Central memory CD8-positive, alpha-beta T cell (primary cell): ENCODE data around the gene PATL2.
"Not testable (repeated sequence)": the region's sequence is repeated elsewhere in the genome, so short reads cannot be mapped to it uniquely, and the experiment has no call there.

ENCODE experiments used
- ATAC-seq: fragments of 150-1000 bp; cut with Tn5 transposase; replicated peaks from 2 replicates; pipeline ENCODE4 v1.10.0; 2022; ENCODE audit warnings: mild to moderate bottlenecking, moderate FRiP score, moderate number of reproducible peaks; ENCODE audit not compliant: poor library complexity, severe bottlenecking; ENCODE audit errors: extremely low read depth
- DNase-seq, 2 donors: peaks; one replicate each; pipeline ENCODE4 v3.0.0; 2021; ENCODE audit warnings: low spot score in 2 of 2
- H3K27ac Mint-ChIP-seq: one replicate; pipeline ENCODE4 v1.8.0; 2022; ENCODE audit warnings: low read depth, mild to moderate bottlenecking, moderate library complexity, mixed read lengths
- H3K27me3 Mint-ChIP-seq: one replicate; pipeline ENCODE4 v1.8.0; 2022; ENCODE audit warnings: mixed read lengths
- H3K36me3 Mint-ChIP-seq: one replicate; pipeline ENCODE4 v1.8.0; 2022; ENCODE audit warnings: mild to moderate bottlenecking, moderate library complexity, mixed read lengths; ENCODE audit not compliant: insufficient read depth
- H3K4me1 Mint-ChIP-seq: one replicate; pipeline ENCODE4 v1.8.0; 2022; ENCODE audit warnings: mixed read lengths
- H3K4me3 Mint-ChIP-seq: one replicate; pipeline ENCODE4 v1.8.0; 2022; ENCODE audit warnings: mild to moderate bottlenecking, moderate library complexity, mixed read lengths
- H3K9me3 Mint-ChIP-seq: one replicate; pipeline ENCODE4 v1.8.0; 2022; ENCODE audit warnings: mixed read lengths

Gene PATL2

GRCh38 chr15:44727485-44728231, 16.5 kb upstream of the PATL2 start:
- H3K4me1 Mint-ChIP-seq, result peaks cover 66% of the 10 kb centered on the region
- peaks cover 28% of the 10 kb centered on the region for H3K36me3 Mint-ChIP-seq
- no peaks in the 10 kb centered on the region for H3K27me3 Mint-ChIP-seq
- H3K4me3 Mint-ChIP-seq, result peak overlapping the region; percentile 98
- DNase-seq (no peak), ATAC-seq (no peak)
- peak overlapping the region; percentile 98 for H3K27ac Mint-ChIP-seq
- H3K9me3 Mint-ChIP-seq, result no peaks in the 10 kb centered on the region

GRCh38 chr15:44726568-44727484, 15.7 kb upstream of the PATL2 start:
- Mint-ChIP-seq H3K4me1 (peaks cover 65% of the 10 kb centered on the region), H3K4me3 (peak overlapping the region; percentile 98), H3K9me3 (no peaks in the 10 kb centered on the region), H3K36me3 (peaks cover 22% of the 10 kb centered on the region), H3K27me3 (no peaks in the 10 kb centered on the region), H3K27ac (peak overlapping the region; percentile 98)
- ATAC-seq (peak; percentile 68), DNase-seq (peak; percentile 35 to 78)

DNA sequence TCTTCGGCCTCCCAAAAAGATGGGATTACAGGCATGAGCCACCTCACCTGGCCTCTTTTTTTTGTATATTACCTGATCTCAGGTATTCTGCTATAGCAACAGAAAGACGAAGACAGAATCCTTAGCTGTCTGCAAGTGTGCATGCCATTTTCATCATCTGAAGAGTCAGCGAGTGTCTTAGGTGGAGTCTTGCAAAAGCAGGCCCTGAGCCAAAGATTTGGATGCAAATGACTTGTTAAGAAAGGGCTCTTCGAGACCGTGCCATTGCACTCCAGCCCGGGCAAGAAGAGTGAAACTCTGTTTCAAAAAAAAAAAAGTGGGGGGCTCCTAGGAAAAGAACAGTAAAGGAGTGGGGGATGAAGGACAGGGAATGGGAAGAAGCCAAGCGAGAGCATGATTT, 15.0 kb upstream of the PATL2 start:
- DNase-seq (no peak), ATAC-seq (no peak)
- H3K36me3 Mint-ChIP-seq, result peaks cover 23% of the 10 kb centered on the region
- H3K4me1 Mint-ChIP-seq, result peaks cover 65% of the 10 kb centered on the region
- H3K9me3 Mint-ChIP-seq, result no peaks in the 10 kb centered on the region
- no peaks in the 10 kb centered on the region for H3K27me3 Mint-ChIP-seq
- H3K27ac Mint-ChIP-seq, result peak overlapping the region; percentile 98
- H3K4me3 Mint-ChIP-seq, result peak overlapping the region; percentile 80

DNA sequence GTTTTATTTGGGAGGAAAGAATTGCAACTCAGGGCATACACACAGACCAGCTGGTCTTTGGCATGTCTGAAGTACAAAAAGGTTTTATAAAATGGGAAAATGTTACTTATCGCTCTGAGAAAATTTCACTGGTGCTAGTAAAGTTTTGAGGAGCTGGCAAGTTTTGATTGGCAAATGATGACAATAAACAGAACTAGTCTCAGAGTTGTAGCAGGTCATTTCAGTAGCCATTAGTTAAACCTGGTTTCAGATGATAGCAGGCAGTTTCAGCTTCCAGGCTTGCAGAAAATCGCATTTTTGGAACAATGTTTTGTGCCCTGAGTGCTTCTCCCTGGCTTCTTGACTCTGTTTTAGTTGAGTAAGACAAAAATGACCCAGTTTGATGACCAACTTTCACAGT, 10.9 kb upstream of the PATL2 start:
- peak overlapping the region; percentile 12 for H3K4me3 Mint-ChIP-seq
- no peaks in the 10 kb centered on the region for H3K27me3 Mint-ChIP-seq
- ATAC-seq (no peak), DNase-seq (no peak)
- peaks cover 52% of the 10 kb centered on the region for H3K36me3 Mint-ChIP-seq
- H3K27ac Mint-ChIP-seq, result peak overlapping the region; percentile 91
- peaks cover 87% of the 10 kb centered on the region for H3K4me1 Mint-ChIP-seq
- no peaks in the 10 kb centered on the region for H3K9me3 Mint-ChIP-seq

DNA sequence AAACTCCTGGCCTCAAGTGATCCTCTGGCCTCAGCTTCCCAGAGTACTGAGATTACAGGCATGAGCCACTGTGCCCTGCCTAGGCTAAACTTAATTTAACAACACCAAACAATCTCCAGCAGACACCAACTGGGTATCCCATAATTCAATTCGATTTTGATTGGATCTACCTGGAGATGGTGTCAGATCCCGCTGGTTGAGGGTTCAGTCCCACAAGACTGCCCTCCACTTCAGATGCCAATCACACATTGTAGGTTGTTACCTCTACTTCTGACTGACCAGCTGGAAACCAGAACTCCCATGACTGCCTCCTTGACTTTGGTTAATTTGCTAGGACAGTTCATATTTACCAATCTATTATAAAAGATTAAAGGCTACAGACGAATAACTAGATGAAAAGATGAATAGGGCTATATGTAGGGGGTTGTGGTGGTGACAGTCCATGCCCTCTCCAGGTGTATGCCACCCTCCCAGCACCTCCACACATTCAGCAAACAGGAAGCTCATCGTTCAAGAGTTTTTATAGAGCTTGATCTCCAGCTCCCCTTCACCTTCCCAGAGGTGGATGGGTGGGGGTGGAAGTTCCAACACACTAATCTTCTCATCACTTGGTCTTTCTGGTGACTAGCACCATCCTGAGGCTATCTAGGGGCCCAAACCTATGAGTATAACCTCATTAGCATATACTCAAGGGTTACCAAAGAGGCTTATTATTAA, 9.5 kb upstream of the PATL2 start:
- peaks cover 86% of the 10 kb centered on the region for H3K4me1 Mint-ChIP-seq
- peak overlapping the region; percentile 84 for H3K4me3 Mint-ChIP-seq
- ATAC-seq, result no peak
- no peaks in the 10 kb centered on the region for H3K27me3 Mint-ChIP-seq
- peaks cover 64% of the 10 kb centered on the region for H3K36me3 Mint-ChIP-seq
- H3K27ac Mint-ChIP-seq, result peak overlapping the region; percentile 91
- DNase-seq, result no peak
- H3K9me3 Mint-ChIP-seq, result no peaks in the 10 kb centered on the region

- H3K27ac Mint-ChIP-seq, result peak overlapping the region; percentile 91
- peak overlapping the region; percentile 84 for H3K4me3 Mint-ChIP-seq
- peaks cover 86% of the 10 kb centered on the region for H3K4me1 Mint-ChIP-seq
- peak in 1 of 2 donors; percentile 27 for DNase-seq
- peaks cover 70% of the 10 kb centered on the region for H3K36me3 Mint-ChIP-seq
- not testable (repeated sequence) for H3K27me3 Mint-ChIP-seq, ATAC-seq, H3K9me3 Mint-ChIP-seq
These were observed 8.9 kb upstream of the PATL2 start for GRCh38 chr15:44720000-44720435.

DNA sequence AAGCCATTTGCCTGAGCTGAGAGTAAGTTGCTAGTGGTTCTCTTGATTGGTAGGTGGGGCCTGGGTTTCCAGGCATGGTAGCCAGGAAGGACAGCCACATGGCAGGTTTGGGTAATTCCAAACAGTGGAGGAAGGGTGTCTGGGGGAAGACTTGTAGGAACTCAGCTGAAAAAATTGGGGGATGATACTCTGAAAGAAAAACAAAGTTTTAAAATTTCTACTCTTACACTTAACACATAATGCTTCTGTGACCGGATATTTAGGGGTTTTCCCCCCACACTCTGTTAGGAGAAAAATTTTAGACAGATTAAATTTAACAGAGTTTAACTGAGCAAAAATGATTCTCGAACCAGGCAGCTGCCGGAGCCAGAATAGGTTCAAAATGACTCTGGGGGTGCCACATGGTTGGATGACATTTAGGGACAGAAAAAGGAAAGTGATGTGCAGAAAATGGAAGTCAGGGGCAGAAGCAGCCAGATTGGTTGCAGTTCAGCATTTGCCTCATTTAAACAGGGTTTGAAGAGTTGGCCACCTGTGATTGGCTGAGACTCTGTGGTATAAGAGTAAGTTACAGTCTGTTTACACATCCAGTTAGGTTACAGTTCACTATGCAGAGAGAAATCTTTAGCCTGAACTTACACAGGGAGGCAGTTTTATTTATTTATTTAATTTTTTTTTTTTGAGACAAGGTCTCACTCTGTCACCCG, 8.3 kb upstream of the PATL2 start:
- peaks cover 86% of the 10 kb centered on the region for H3K4me1 Mint-ChIP-seq
- H3K9me3 Mint-ChIP-seq, result no peaks in the 10 kb centered on the region
- peak overlapping the region; percentile 91 for H3K27ac Mint-ChIP-seq
- ATAC-seq (peak; percentile 66), DNase-seq (peak; percentile 29 to 51)
- H3K36me3 Mint-ChIP-seq, result peaks cover 72% of the 10 kb centered on the region
- H3K4me3 Mint-ChIP-seq, result peak overlapping the region; percentile 84
- H3K27me3 Mint-ChIP-seq, result no peaks in the 10 kb centered on the region

- H3K36me3 Mint-ChIP-seq, result peaks cover 74% of the 10 kb centered on the region
- ATAC-seq (no peak), DNase-seq (no peak)
- peak overlapping the region; percentile 84 for H3K4me3 Mint-ChIP-seq
- H3K4me1 Mint-ChIP-seq, result peaks cover 84% of the 10 kb centered on the region
- H3K9me3 Mint-ChIP-seq, result no peaks in the 10 kb centered on the region
- no peaks in the 10 kb centered on the region for H3K27me3 Mint-ChIP-seq
- H3K27ac Mint-ChIP-seq, result peak overlapping the region; percentile 91
These were observed 7.8 kb upstream of the PATL2 start for GRCh38 chr15:44718927-44719292.

GRCh38 chr15:44718180-44718926, 7.2 kb upstream of the PATL2 start:
- Mint-ChIP-seq H3K4me3 (peak overlapping the region; percentile 84), H3K36me3 (peaks cover 78% of the 10 kb centered on the region), H3K9me3 (no peaks in the 10 kb centered on the region), H3K4me1 (peaks cover 86% of the 10 kb centered on the region), H3K27ac (peak overlapping the region; percentile 91), H3K27me3 (no peaks in the 10 kb centered on the region)
- ATAC-seq, result no peak
- no peak for DNase-seq

DNA sequence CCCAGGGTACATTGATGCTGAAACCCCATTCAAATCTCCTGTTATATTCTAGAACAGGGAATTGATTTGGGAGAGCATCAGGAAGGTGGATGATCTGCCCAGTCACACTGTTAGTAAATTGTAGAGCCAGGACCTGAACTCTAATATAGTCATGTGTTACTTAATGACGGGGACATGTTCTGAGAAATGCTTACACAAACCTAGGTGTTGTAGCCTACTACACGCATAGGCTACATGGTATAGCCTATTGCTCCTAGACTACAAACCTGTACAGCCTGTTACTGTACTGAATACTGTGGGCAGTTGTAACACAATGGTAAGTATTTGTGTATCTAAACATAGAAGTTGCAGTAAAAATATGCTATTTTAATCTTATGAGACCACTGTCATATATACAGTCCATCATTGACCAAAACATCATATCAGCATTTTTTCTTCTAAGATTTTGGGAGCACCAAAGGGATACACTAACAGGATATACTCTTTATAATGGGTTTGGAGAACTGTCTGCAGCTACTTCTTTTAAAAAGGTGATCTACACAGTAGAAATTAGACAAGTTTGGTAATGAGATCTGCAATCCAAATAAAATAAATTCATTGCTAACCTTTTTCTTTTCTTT, 6.0 kb upstream of the PATL2 start:
- Mint-ChIP-seq H3K4me1 (peaks cover 90% of the 10 kb centered on the region), H3K27ac (peak overlapping the region; percentile 100), H3K9me3 (no peaks in the 10 kb centered on the region), H3K4me3 (peak overlapping the region; percentile 84), H3K27me3 (no peaks in the 10 kb centered on the region), H3K36me3 (peaks cover 89% of the 10 kb centered on the region)
- no peak for DNase-seq
- ATAC-seq, result no peak

- H3K4me3 Mint-ChIP-seq, result peak overlapping the region; percentile 84
- ATAC-seq (no peak), DNase-seq (no peak)
- H3K4me1 Mint-ChIP-seq, result peaks cover 87% of the 10 kb centered on the region
- H3K9me3 Mint-ChIP-seq, result no peaks in the 10 kb centered on the region
- peaks cover 97% of the 10 kb centered on the region for H3K36me3 Mint-ChIP-seq
- H3K27me3 Mint-ChIP-seq, result no peaks in the 10 kb centered on the region
- H3K27ac Mint-ChIP-seq, result peak overlapping the region; percentile 100
These were observed 4.7 kb upstream of the PATL2 start for GRCh38 chr15:44715797-44716334.
